GM21717 (cell line): Measurements from ENCODE around the gene LEMD1.

ENCODE experiments used
- ATAC-seq: cut with Tn5 transposase; IDR thresholded peaks from one replicate; pipeline ENCODE4 v1.9.1; 2021; ENCODE audit warnings: mild to moderate bottlenecking, moderate library complexity; ENCODE audit not compliant: unreplicated experiment

The LEMD1 gene

GRCh38 chr1:205338011-205338410, 83.8 kb downstream of the LEMD1 start:
- ATAC-seq = no peak

- no peak for ATAC-seq
These were observed 84.4 kb downstream of the LEMD1 start for GRCh38 chr1:205337481-205337880.

- no peak for ATAC-seq
These were observed 86.2 kb downstream of the LEMD1 start for GRCh38 chr1:205335692-205336091.

GRCh38 chr1:205332015-205332791, 89.7 kb downstream of the LEMD1 start:
- no peak for ATAC-seq
